GM12878 (cell line): ENCODE results near the gene DNAJC18. TPM values are rescaled to one million over a fixed set of nuclear protein-coding genes. Genes with fewer than 3 reads are reported as not detected.

Source experiments
- ATF7 ChIP-seq: fragments of 450-650 bp; IDR thresholded peaks from 2 replicates; pipeline ENCODE4 v1.6.1; 2016; ENCODE audit warnings: low read depth, mild to moderate bottlenecking
- BHLHE40 ChIP-seq, 2 experiments: fragments of 450-650 bp in 1 of 2; IDR thresholded peaks; 2 replicates each; pipeline ENCODE4 v1.6.1; 2011 to 2017; ENCODE audit warnings: low read depth in 2 of 2, borderline replicate concordance in 1 of 2, improper control_type of control experiment in 1 of 2, low read length in 1 of 2, mild to moderate bottlenecking in 1 of 2
- CHD4 ChIP-seq: fragments of 200-600 bp; sonication (generic); IDR thresholded peaks from 2 replicates; pipeline ENCODE4 v1.6.1; 2016; ENCODE audit warnings: mild to moderate bottlenecking
- CREM ChIP-seq: IDR thresholded peaks from 2 replicates; pipeline ENCODE4 v1.6.1; 2014; ENCODE audit warnings: antibody characterized with exemption, low read depth
- IKZF2 ChIP-seq, 2 experiments: fragments of 450-650 bp; IDR thresholded peaks; 2 replicates each; pipeline ENCODE4 v1.6.1; 2017; ENCODE audit warnings: mild to moderate bottlenecking in 2 of 2, moderate library complexity in 2 of 2
- IRF4 ChIP-seq: IDR thresholded peaks from 2 replicates; pipeline ENCODE4 v1.6.1; 2011; ENCODE audit warnings: low read depth, low read length
- KAT2A ChIP-seq: conservative IDR thresholded peaks from 2 replicates; pipeline ENCODE4 v1.6.1; 2011; ENCODE audit warnings: low read depth, low read length; ENCODE audit not compliant: control insufficient read depth
- POLR2AphosphoS2 ChIP-seq: IDR thresholded peaks from 2 replicates; pipeline ENCODE4 v1.6.1; 2011; ENCODE audit warnings: low read depth, mild to moderate bottlenecking, low read length, improper control_type of control experiment, moderate library complexity
- POU2F2 ChIP-seq: IDR thresholded peaks from 3 replicates; pipeline ENCODE4 v1.6.1; 2011; ENCODE audit warnings: low read depth, mild to moderate bottlenecking, low read length, borderline replicate concordance
- RBBP5 ChIP-seq: fragments of 200-600 bp; sonication (generic); conservative IDR thresholded peaks from 2 replicates; pipeline ENCODE4 v1.6.1; 2016
- TAF1 ChIP-seq: IDR thresholded peaks from 2 replicates; pipeline ENCODE4 v1.6.1; 2011; ENCODE audit warnings: mild to moderate bottlenecking, low read depth, low read length, borderline replicate concordance
- TCF7 ChIP-seq: IDR thresholded peaks from 2 replicates; pipeline ENCODE4 v1.6.1; 2014; ENCODE audit warnings: antibody characterized with exemption, borderline replicate concordance
- polyA plus RNA-seq, 11 experiments: library from polyadenylated mRNA; depleted of rRNA in 4 of 11; unstranded in 6 of 11; stranded (reverse) in 5 of 11; fragments of >200 nt; fragmentation: Nextera tagmentation in 4 of 11; fragmentation: Illumina TruSeq in 1 of 11; extraction: Ambion mirVana in 4 of 11; extraction: Trizol in 1 of 11; gene quantifications; 1 replicate in 1 of 11; 2 replicates in 10 of 11; pipeline versions ENCODE4 v1.2.1 to v1.2.3, GENCODE V29; 2011 to 2016; ENCODE audit warnings: inconsistent platforms in 2 of 11, missing spikeins in 2 of 11, low read depth in 1 of 11
- total RNA-seq, 4 experiments: library from RNA; depleted of rRNA in 3 of 4; stranded (reverse); fragments of >200 nt in 3 of 4; fragmentation: Illumina TruSeq in 1 of 4; extraction: Trizol in 1 of 4; gene quantifications; 2 replicates each; pipeline versions ENCODE4 v1.2.1 to v1.2.3, GENCODE V29; 2013 to 2021
- TF ChIP-seq, protein P1 (sequence below): IDR thresholded peaks from 2 replicates; pipeline ENCODE4 v1.6.1; 2011; ENCODE audit warnings: low read depth, low read length, improper control_type of control experiment, borderline replicate concordance
- TF ChIP-seq, protein P2 (sequence below): fragments of 450-650 bp; IDR thresholded peaks from 2 replicates; pipeline ENCODE4 v1.6.1; 2017; ENCODE audit warnings: mild to moderate bottlenecking, moderate library complexity
- TF ChIP-seq, protein P3 (sequence below): fragments of 450-650 bp; IDR thresholded peaks from 2 replicates; pipeline ENCODE4 v1.6.1; 2017; ENCODE audit warnings: mild to moderate bottlenecking
- TF ChIP-seq, protein P4 (sequence below): IDR thresholded peaks from 2 replicates; pipeline ENCODE4 v1.6.1; 2012; ENCODE audit warnings: improper control_type of control experiment, low read depth, low read length; ENCODE audit not compliant: insufficient replicate concordance

The DNAJC18 gene
- total and polyA plus RNA-seq, 10 of the 15 experiments (the other 5 are each of a cell fraction or from before 2014, with no cell fraction given), result 6.4 to 26.7 (median 17.7) TPM

DNA sequence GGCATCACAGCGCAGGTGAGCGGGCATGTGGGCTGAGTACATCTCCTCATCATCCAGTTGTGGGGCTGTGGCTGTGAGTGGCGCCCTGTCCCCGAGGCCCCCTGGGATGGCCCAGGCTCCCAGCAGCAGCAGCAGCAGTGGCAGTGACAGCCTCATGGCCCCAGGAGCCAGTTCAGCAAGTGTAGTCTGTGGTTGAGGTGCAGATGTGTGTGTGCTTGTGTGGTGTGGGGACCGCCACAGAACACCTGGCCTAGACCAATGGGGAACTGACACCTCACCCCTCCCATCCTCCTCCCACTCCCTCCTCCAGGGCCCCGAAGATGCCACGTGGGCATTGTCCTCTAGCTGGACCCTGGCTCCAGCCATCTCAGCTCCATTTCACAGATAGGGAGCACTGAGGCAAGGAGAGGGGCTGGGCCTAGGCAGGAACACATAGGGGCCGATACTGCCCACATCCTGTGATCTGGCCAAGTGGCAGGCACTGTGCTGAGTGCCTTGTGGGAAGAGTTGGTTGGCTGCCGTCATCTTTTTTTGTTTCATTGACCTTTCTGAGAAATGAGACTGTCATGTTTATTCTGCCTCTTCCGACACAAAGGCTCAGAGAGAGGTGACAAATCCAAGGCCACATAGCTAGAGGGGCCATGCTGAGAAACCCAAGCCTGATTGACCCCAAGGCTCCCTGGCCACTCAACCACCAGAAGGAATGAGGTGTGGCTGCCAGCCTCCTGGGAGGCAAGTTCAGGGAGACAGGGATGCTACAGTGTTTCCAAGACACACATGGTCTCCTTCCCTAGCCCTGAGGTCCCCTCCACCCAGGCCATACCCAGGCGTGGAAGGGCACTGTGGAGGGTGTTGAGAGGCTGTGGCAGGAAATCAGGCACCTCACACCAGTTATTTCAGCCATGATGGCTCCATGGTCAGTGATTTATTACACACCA, 49.4 kb downstream of the DNAJC18 start, which contains the start of gene MZB1 (continued):
- TF ChIP-seq POU2F2, result peak; percentile 73; the same call in 1 of the 3 replicates
- TF ChIP-seq ATF7, result peak; percentile 89
- TF ChIP-seq CHD4, result no peak
- no peak for TF ChIP-seq RBBP5
- TF ChIP-seq IRF4, result peak; percentile 85
- TF ChIP-seq, protein P1, sequence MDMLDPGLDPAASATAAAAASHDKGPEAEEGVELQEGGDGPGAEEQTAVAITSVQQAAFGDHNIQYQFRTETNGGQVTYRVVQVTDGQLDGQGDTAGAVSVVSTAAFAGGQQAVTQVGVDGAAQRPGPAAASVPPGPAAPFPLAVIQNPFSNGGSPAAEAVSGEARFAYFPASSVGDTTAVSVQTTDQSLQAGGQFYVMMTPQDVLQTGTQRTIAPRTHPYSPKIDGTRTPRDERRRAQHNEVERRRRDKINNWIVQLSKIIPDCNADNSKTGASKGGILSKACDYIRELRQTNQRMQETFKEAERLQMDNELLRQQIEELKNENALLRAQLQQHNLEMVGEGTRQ, result peak; percentile 71
- peak; percentile 88 for TF ChIP-seq TAF1
- TF ChIP-seq, protein P2, sequence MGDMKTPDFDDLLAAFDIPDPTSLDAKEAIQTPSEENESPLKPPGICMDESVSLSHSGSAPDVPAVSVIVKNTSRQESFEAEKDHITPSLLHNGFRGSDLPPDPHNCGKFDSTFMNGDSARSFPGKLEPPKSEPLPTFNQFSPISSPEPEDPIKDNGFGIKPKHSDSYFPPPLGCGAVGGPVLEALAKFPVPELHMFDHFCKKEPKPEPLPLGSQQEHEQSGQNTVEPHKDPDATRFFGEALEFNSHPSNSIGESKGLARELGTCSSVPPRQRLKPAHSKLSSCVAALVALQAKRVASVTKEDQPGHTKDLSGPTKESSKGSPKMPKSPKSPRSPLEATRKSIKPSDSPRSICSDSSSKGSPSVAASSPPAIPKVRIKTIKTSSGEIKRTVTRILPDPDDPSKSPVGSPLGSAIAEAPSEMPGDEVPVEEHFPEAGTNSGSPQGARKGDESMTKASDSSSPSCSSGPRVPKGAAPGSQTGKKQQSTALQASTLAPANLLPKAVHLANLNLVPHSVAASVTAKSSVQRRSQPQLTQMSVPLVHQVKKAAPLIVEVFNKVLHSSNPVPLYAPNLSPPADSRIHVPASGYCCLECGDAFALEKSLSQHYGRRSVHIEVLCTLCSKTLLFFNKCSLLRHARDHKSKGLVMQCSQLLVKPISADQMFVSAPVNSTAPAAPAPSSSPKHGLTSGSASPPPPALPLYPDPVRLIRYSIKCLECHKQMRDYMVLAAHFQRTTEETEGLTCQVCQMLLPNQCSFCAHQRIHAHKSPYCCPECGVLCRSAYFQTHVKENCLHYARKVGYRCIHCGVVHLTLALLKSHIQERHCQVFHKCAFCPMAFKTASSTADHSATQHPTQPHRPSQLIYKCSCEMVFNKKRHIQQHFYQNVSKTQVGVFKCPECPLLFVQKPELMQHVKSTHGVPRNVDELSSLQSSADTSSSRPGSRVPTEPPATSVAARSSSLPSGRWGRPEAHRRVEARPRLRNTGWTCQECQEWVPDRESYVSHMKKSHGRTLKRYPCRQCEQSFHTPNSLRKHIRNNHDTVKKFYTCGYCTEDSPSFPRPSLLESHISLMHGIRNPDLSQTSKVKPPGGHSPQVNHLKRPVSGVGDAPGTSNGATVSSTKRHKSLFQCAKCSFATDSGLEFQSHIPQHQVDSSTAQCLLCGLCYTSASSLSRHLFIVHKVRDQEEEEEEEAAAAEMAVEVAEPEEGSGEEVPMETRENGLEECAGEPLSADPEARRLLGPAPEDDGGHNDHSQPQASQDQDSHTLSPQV, result no peak
- peak; percentile 81 for TF ChIP-seq CREM
- peak; percentile 82 to 88 for TF ChIP-seq IKZF2 (IDR thresholded peaks at IDR 0.05)
- peak; percentile 82 to 92 for TF ChIP-seq BHLHE40 (IDR thresholded peaks at IDR 0.05; ENCODE audit: borderline replicate concordance in 1 of 2, low read depth in 2 of 2, low read length in 1 of 2)
- TF ChIP-seq, protein P3, sequence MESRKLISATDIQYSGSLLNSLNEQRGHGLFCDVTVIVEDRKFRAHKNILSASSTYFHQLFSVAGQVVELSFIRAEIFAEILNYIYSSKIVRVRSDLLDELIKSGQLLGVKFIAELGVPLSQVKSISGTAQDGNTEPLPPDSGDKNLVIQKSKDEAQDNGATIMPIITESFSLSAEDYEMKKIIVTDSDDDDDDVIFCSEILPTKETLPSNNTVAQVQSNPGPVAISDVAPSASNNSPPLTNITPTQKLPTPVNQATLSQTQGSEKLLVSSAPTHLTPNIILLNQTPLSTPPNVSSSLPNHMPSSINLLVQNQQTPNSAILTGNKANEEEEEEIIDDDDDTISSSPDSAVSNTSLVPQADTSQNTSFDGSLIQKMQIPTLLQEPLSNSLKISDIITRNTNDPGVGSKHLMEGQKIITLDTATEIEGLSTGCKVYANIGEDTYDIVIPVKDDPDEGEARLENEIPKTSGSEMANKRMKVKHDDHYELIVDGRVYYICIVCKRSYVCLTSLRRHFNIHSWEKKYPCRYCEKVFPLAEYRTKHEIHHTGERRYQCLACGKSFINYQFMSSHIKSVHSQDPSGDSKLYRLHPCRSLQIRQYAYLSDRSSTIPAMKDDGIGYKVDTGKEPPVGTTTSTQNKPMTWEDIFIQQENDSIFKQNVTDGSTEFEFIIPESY, result peak; percentile 14; the same call in 1 of the 2 replicates
- no peak for TF ChIP-seq KAT2A
- TF ChIP-seq, protein P4, sequence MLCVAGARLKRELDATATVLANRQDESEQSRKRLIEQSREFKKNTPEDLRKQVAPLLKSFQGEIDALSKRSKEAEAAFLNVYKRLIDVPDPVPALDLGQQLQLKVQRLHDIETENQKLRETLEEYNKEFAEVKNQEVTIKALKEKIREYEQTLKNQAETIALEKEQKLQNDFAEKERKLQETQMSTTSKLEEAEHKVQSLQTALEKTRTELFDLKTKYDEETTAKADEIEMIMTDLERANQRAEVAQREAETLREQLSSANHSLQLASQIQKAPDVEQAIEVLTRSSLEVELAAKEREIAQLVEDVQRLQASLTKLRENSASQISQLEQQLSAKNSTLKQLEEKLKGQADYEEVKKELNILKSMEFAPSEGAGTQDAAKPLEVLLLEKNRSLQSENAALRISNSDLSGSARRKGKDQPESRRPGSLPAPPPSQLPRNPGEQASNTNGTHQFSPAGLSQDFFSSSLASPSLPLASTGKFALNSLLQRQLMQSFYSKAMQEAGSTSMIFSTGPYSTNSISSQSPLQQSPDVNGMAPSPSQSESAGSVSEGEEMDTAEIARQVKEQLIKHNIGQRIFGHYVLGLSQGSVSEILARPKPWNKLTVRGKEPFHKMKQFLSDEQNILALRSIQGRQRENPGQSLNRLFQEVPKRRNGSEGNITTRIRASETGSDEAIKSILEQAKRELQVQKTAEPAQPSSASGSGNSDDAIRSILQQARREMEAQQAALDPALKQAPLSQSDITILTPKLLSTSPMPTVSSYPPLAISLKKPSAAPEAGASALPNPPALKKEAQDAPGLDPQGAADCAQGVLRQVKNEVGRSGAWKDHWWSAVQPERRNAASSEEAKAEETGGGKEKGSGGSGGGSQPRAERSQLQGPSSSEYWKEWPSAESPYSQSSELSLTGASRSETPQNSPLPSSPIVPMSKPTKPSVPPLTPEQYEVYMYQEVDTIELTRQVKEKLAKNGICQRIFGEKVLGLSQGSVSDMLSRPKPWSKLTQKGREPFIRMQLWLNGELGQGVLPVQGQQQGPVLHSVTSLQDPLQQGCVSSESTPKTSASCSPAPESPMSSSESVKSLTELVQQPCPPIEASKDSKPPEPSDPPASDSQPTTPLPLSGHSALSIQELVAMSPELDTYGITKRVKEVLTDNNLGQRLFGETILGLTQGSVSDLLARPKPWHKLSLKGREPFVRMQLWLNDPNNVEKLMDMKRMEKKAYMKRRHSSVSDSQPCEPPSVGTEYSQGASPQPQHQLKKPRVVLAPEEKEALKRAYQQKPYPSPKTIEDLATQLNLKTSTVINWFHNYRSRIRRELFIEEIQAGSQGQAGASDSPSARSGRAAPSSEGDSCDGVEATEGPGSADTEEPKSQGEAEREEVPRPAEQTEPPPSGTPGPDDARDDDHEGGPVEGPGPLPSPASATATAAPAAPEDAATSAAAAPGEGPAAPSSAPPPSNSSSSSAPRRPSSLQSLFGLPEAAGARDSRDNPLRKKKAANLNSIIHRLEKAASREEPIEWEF, result peak; percentile 28
- TF ChIP-seq TCF7, result no peak
- TF ChIP-seq POLR2AphosphoS2, result no peak; the same call in 1 of the 2 replicates
